GM21515 (cell line): Measurements from ENCODE around the gene FGFR4.

Experiments used
- ATAC-seq: cut with Tn5 transposase; IDR thresholded peaks from one replicate; pipeline ENCODE4 v1.9.1; 2021; ENCODE audit not compliant: unreplicated experiment

Gene FGFR4

GRCh38 chr5:177099422-177100093 lies 12.8 kb downstream of the FGFR4 start:
- ATAC-seq: no peak

GRCh38 chr5:177100714-177101121 lies 14.0 kb downstream of the FGFR4 start:
- ATAC-seq: no peak

- no peak for ATAC-seq
These were observed 17.0 kb downstream of the FGFR4 start for GRCh38 chr5:177103523-177104253.

- no peak for ATAC-seq
These were observed 19.2 kb downstream of the FGFR4 start for GRCh38 chr5:177105691-177106476.

GRCh38 chr5:177107159-177107558 lies 20.4 kb downstream of the FGFR4 start:
- ATAC-seq: no peak

- ATAC-seq: no peak
These were observed 23.1 kb downstream of the FGFR4 start for GRCh38 chr5:177109810-177110209.

GRCh38 chr5:177111720-177112394 lies 25.1 kb downstream of the FGFR4 start:
- no peak for ATAC-seq

- ATAC-seq: no peak
These were observed 26.0 kb downstream of the FGFR4 start for GRCh38 chr5:177112589-177113220.

GRCh38 chr5:177113566-177114424 lies 27.1 kb downstream of the FGFR4 start:
- ATAC-seq: no peak

GRCh38 chr5:177116631-177117373 lies 30.1 kb downstream of the FGFR4 start:
- ATAC-seq: no peak

GRCh38 chr5:177117441-177118045 lies 30.8 kb downstream of the FGFR4 start:
- no peak for ATAC-seq

- no peak for ATAC-seq
These were observed 35.9 kb downstream of the FGFR4 start for GRCh38 chr5:177122566-177122965.

- ATAC-seq: peak; percentile 28
These were observed 37.2 kb downstream of the FGFR4 start for GRCh38 chr5:177123789-177124485.

- ATAC-seq: peak; percentile 49
These were observed 37.8 kb downstream of the FGFR4 start for GRCh38 chr5:177124486-177124991.

GRCh38 chr5:177126771-177127170 lies 40.1 kb downstream of the FGFR4 start:
- ATAC-seq: no peak

GRCh38 chr5:177128551-177128981 lies 41.9 kb downstream of the FGFR4 start:
- ATAC-seq: no peak

- ATAC-seq: no peak
These were observed 43.7 kb downstream of the FGFR4 start for GRCh38 chr5:177130211-177131018.
